ENCODE results near the gene CIRBP. TPM values are rescaled to one million over a fixed set of nuclear protein-coding genes. Genes with fewer than 3 reads are reported as not detected.
A peak's percentile ranks its signal among the peaks of the same experiment; 100 is the strongest.

The CIRBP gene
- total RNA-seq, 1 donor, result 380 TPM

GRCh38 chr19:1259876-1260748, 9.0 kb upstream of the CIRBP start:
- no peak overlapping the region for H2AFZ ChIP-seq (ENCODE audit: low read length)
- no peaks in the 10 kb centered on the region for H3K27me3 ChIP-seq (ENCODE audit: insufficient read depth, low read length)
- H3K4me3 ChIP-seq (ENCODE audit: insufficient read depth, low read length), result peak overlapping the region; percentile 56
- H4K20me1 ChIP-seq (ENCODE audit: insufficient read depth, low read length), result peaks cover 33% of the 10 kb centered on the region
- H3K27ac ChIP-seq (ENCODE audit: low read depth, low read length), result peak overlapping the region; percentile 78
- peak; percentile 93 for DNase-seq (ENCODE audit: insufficient read length, low spot score, missing footprints)
- peaks cover 27% of the 10 kb centered on the region for H3K79me2 ChIP-seq (ENCODE audit: insufficient read depth, low read length)
- peaks cover 51% of the 10 kb centered on the region for H3K4me1 ChIP-seq (ENCODE audit: insufficient read depth, low read length)
- peak overlapping the region; percentile 55 for H3K4me2 ChIP-seq (ENCODE audit: insufficient read depth, low read length)
- H3K36me3 ChIP-seq (ENCODE audit: insufficient read depth, low read length), result peaks cover 31% of the 10 kb centered on the region
- TF ChIP-seq, protein P1, sequence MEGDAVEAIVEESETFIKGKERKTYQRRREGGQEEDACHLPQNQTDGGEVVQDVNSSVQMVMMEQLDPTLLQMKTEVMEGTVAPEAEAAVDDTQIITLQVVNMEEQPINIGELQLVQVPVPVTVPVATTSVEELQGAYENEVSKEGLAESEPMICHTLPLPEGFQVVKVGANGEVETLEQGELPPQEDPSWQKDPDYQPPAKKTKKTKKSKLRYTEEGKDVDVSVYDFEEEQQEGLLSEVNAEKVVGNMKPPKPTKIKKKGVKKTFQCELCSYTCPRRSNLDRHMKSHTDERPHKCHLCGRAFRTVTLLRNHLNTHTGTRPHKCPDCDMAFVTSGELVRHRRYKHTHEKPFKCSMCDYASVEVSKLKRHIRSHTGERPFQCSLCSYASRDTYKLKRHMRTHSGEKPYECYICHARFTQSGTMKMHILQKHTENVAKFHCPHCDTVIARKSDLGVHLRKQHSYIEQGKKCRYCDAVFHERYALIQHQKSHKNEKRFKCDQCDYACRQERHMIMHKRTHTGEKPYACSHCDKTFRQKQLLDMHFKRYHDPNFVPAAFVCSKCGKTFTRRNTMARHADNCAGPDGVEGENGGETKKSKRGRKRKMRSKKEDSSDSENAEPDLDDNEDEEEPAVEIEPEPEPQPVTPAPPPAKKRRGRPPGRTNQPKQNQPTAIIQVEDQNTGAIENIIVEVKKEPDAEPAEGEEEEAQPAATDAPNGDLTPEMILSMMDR (IDR thresholded peaks at IDR 0.05; ENCODE audit: extremely low read depth, low read depth, low read length), result no peak
- no peaks in the 10 kb centered on the region for H3K9me3 ChIP-seq (ENCODE audit: low read depth, low read length)

GRCh38 chr19:1260749-1261537, 8.2 kb upstream of the CIRBP start:
- Histone ChIP-seq H4K20me1 (ENCODE audit: insufficient read depth, low read length) (peaks cover 26% of the 10 kb centered on the region), H3K27ac (ENCODE audit: low read depth, low read length) (peak overlapping the region; percentile 93), H3K4me1 (ENCODE audit: insufficient read depth, low read length) (peaks cover 50% of the 10 kb centered on the region), H3K36me3 (ENCODE audit: insufficient read depth, low read length) (peaks cover 23% of the 10 kb centered on the region), H3K4me2 (ENCODE audit: insufficient read depth, low read length) (peak overlapping the region; percentile 89), H3K27me3 (ENCODE audit: insufficient read depth, low read length) (no peaks in the 10 kb centered on the region), H3K9me3 (ENCODE audit: low read depth, low read length) (no peaks in the 10 kb centered on the region), H2AFZ (ENCODE audit: low read length) (peak overlapping the region; percentile 51), H3K79me2 (ENCODE audit: insufficient read depth, low read length) (peaks cover 19% of the 10 kb centered on the region), H3K4me3 (ENCODE audit: insufficient read depth, low read length) (peak overlapping the region; percentile 80)
- TF ChIP-seq, protein P1 (IDR thresholded peaks at IDR 0.05; ENCODE audit: extremely low read depth, low read depth, low read length), result no peak
- DNase-seq (ENCODE audit: insufficient read length, low spot score, missing footprints), result peak; percentile 100

GRCh38 chr19:1261538-1261797, 7.7 kb upstream of the CIRBP start:
- DNase-seq (ENCODE audit: insufficient read length, low spot score, missing footprints), result no peak
- H3K36me3 ChIP-seq (ENCODE audit: insufficient read depth, low read length), result peaks cover 20% of the 10 kb centered on the region

More at GRCh38 chr19:1261538-1261797, 7.7 kb upstream of the CIRBP start:
- no peak overlapping the region for H2AFZ ChIP-seq (ENCODE audit: low read length)
- TF ChIP-seq, protein P1 (IDR thresholded peaks at IDR 0.05; ENCODE audit: extremely low read depth, low read depth, low read length), result peak; percentile 31
- H3K4me1 ChIP-seq (ENCODE audit: insufficient read depth, low read length), result peaks cover 53% of the 10 kb centered on the region
- H3K4me2 ChIP-seq (ENCODE audit: insufficient read depth, low read length), result peak overlapping the region; percentile 89
- H3K27me3 ChIP-seq (ENCODE audit: insufficient read depth, low read length), result no peaks in the 10 kb centered on the region
- H3K9me3 ChIP-seq (ENCODE audit: low read depth, low read length), result no peaks in the 10 kb centered on the region
- peaks cover 16% of the 10 kb centered on the region for H3K79me2 ChIP-seq (ENCODE audit: insufficient read depth, low read length)
- H4K20me1 ChIP-seq (ENCODE audit: insufficient read depth, low read length), result peaks cover 26% of the 10 kb centered on the region
- peak overlapping the region; percentile 80 for H3K4me3 ChIP-seq (ENCODE audit: insufficient read depth, low read length)
- peak overlapping the region; percentile 93 for H3K27ac ChIP-seq (ENCODE audit: low read depth, low read length)

Data from osteoblast (primary cell).